ENCODE data around the gene ABCA2. TPM values are rescaled to one million over a fixed set of nuclear protein-coding genes. Genes with fewer than 3 reads are reported as not detected.

The ABCA2 gene
- total and polyA plus RNA-seq, 9 of the 15 experiments (the other 6 are each of a cell fraction or from before 2014, with no cell fraction given) = 0.69 to 16.3 (median 6.1) TPM; not detected in 2

GRCh38 chr9:136985853-136986252 is 42.2 kb downstream of the ABCA2 start (continued):
- TF ChIP-seq ELK3 (CRISPR knock-in tag; IDR thresholded peaks at IDR 0.05) = no peak

GRCh38 chr9:136985027-136985602 is 42.9 kb downstream of the ABCA2 start:
- in situ Hi-C loops (cut with MboI) (no loop called here), intact Hi-C loops (cut with micrococcal nuclease) (no loop called here)
- no TSS peak for BruUV-seq (replicated peaks)
- ChIA-PET CTCF (ENCODE audit: low intra/inter-chr PET ratio) (no interaction called here), POLR2A (no interaction called here)
- WGBS (ENCODE audit: insufficient coverage, low coverage, missing lambda C conversion rate) = 68% methylated on average over 31 of the region's 48 CpGs
- Histone ChIP-seq H3K9ac (ENCODE audit: insufficient read depth in 1 of 2, low read depth in 2 of 2, low read length in 2 of 2) (no peak overlapping the region), H3K4me1 (replicated peaks in 1 of 2; ENCODE audit: control insufficient read depth in 2 of 2, insufficient read depth in 2 of 2, low read length in 2 of 2) (peaks cover 3 to 56% of the 10 kb centered on the region in 2 experiments; a peak in 4 of 5 replicates), H3K27ac (ENCODE audit: extremely low read depth, low read depth, low read length) (no peak overlapping the region), H2AFZ (ENCODE audit: low read depth, low read length) (no peak overlapping the region), H4K20me1 (replicated peaks; ENCODE audit: control insufficient read depth, insufficient read depth, low read length) (no peaks in the 10 kb centered on the region), H3K79me2 (ENCODE audit: control insufficient read depth, insufficient read depth, low read length) (no peaks in the 10 kb centered on the region), H3K9me3 (replicated peaks; ENCODE audit: control insufficient read depth, insufficient read depth, low read depth, low read length) (no peaks in the 10 kb centered on the region), H3K27me3 (ENCODE audit: control insufficient read depth in 2 of 2, insufficient read depth in 2 of 2, low read length in 2 of 2) (no peaks in the 10 kb centered on the region), H3K4me3 (no peak overlapping the region), H3K4me2 (ENCODE audit: insufficient read depth, low read length) (no peak overlapping the region), H3K36me3 (ENCODE audit: control insufficient read depth, insufficient read depth, low read length) (no peaks in the 10 kb centered on the region), H3K9me1 (ENCODE audit: control insufficient read depth, insufficient read depth, low read length) (no peaks in the 10 kb centered on the region)
- no peak for FAIRE-seq
- no peak for ATAC-seq
- no peak for DNase-seq (ENCODE audit: extremely low read depth in 1 of 4, low spot score in 3 of 4)
- TF ChIP-seq ZNF12 (CRISPR knock-in tag; IDR thresholded peaks at IDR 0.05) (no peak), ZNF583 (CRISPR knock-in tag; IDR thresholded peaks at IDR 0.05) (no peak), ZNF77 (CRISPR knock-in tag; IDR thresholded peaks at IDR 0.05) (no peak), TEAD2 (tag; IDR thresholded peaks at IDR 0.05) (no peak), HMGN3 (IDR thresholded peaks at IDR 0.05; ENCODE audit: borderline replicate concordance, extremely low read depth, insufficient read length, low read depth, low read length) (no peak), TSC22D4 (tag; IDR thresholded peaks at IDR 0.05) (no peak), POLR3A (IDR thresholded peaks at IDR 0.05; ENCODE audit: borderline replicate concordance, extremely low read depth, insufficient read depth, insufficient read length) (no peak), CREM (IDR thresholded peaks at IDR 0.05; ENCODE audit: low read depth) (no peak), EP300 (IDR thresholded peaks at IDR 0.05; ENCODE audit: low read length) (no peak), GABPB1 (CRISPR knock-in tag; IDR thresholded peaks at IDR 0.05) (no peak), KDM4B (IDR thresholded peaks at IDR 0.05; ENCODE audit: borderline replicate concordance in 2 of 2, low read depth in 1 of 2) (no peak), HOXB6 (CRISPR knock-in tag; IDR thresholded peaks at IDR 0.05; ENCODE audit: borderline replicate concordance) (no peak), RUNX1 (IDR thresholded peaks at IDR 0.05; ENCODE audit: low read depth) (no peak)
